GM06990 (cell line): ENCODE data around the gene ACAT1.
"Not testable (repeated sequence)": the region's sequence is repeated elsewhere in the genome, so short reads cannot be mapped to it uniquely, and the experiment has no call there.

ENCODE experiments used
- DNase-seq: peaks from one replicate; pipeline ENCODE4 v3.0.0-alpha.2; 2011; ENCODE audit not compliant: insufficient read length; ENCODE audit errors: extremely low read depth
- H3K27me3 ChIP-seq: replicated peaks from 2 replicates; pipeline ENCODE4 v1.6.0; 2011; ENCODE audit warnings: low read length; ENCODE audit not compliant: control insufficient read depth, insufficient read depth
- H3K36me3 ChIP-seq: 2 replicates; pipeline ENCODE4 v1.5.1; 2011; ENCODE audit warnings: low read length; ENCODE audit not compliant: control insufficient read depth, insufficient read depth
- H3K4me3 ChIP-seq: replicated peaks from 2 replicates; pipeline ENCODE4 v1.5.1; 2011; ENCODE audit warnings: low read depth, mild to moderate bottlenecking, control low read depth, low read length
- CTCF ChIP-seq: IDR thresholded peaks from 2 replicates; pipeline ENCODE4 v1.5.1; 2011; ENCODE audit warnings: low read length, control low read depth, mild to moderate bottlenecking, inconsistent platforms; ENCODE audit not compliant: insufficient read depth, poor library complexity, severe bottlenecking

Gene ACAT1

DNA sequence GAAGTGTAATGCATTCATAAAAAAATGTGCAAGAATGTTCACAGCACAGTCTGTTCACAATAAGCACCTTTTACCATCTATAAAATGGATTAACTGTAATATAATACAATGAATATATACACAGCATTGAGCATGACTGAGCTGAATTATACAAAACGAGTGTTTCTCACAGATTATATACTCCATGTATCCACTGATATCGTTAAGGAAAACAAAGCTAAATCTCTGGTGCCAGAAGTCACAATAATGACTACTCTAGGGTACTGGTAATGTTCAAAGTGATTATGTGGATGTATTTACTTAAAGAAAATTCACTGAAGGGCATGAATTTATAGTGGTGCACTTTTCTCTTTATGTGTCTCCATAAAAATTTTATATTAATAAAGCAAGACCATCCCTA is 33.2 kb downstream of the ACAT1 start:
- no peaks in the 10 kb centered on the region for H3K27me3 ChIP-seq
- no peak overlapping the region for H3K4me3 ChIP-seq
- peaks cover 8% of the 10 kb centered on the region for H3K36me3 ChIP-seq
- no peak for TF ChIP-seq CTCF
- no peak for DNase-seq

- H3K27me3 ChIP-seq = no peaks in the 10 kb centered on the region
- DNase-seq = peak; percentile 29
- TF ChIP-seq CTCF = no peak
- H3K4me3 ChIP-seq = no peak overlapping the region
- H3K36me3 ChIP-seq = peaks cover 6% of the 10 kb centered on the region
Measured at GRCh38 chr11:108160970-108161566, 39.7 kb downstream of the ACAT1 start.

DNA sequence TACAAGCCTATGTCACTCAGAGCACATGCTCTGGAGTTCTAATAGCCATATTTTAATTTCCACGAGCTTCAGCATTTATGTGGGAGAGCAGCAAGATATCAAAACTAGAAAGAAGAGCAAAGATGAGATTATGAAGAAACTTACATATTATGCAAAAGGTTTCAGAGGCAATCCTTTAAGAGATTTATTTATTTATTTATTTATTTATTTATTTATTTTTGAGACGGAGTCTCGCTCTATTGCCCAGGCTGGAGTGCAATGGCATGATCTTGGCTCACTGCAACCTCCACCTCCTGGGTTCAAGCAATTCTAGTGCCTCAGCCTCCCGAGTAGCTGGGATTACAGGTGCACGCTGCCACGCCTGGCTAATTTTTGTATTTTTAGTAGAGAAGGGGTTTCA is 41.5 kb downstream of the ACAT1 start:
- H3K4me3 ChIP-seq, DNase-seq, H3K36me3 ChIP-seq, H3K27me3 ChIP-seq: not testable (repeated sequence)

- H3K36me3 ChIP-seq = peaks cover 10% of the 10 kb centered on the region
- no peak for TF ChIP-seq CTCF
- no peaks in the 10 kb centered on the region for H3K27me3 ChIP-seq
- no peak overlapping the region for H3K4me3 ChIP-seq
- DNase-seq = no peak
Measured at GRCh38 chr11:108167624-108168023, 46.3 kb downstream of the ACAT1 start.

- no peak for DNase-seq
- no peak for TF ChIP-seq CTCF
- Histone ChIP-seq H3K4me3 (no peak overlapping the region), H3K36me3 (peaks cover 10% of the 10 kb centered on the region), H3K27me3 (no peaks in the 10 kb centered on the region)
Measured at GRCh38 chr11:108170184-108170583, 48.8 kb downstream of the ACAT1 start.

DNA sequence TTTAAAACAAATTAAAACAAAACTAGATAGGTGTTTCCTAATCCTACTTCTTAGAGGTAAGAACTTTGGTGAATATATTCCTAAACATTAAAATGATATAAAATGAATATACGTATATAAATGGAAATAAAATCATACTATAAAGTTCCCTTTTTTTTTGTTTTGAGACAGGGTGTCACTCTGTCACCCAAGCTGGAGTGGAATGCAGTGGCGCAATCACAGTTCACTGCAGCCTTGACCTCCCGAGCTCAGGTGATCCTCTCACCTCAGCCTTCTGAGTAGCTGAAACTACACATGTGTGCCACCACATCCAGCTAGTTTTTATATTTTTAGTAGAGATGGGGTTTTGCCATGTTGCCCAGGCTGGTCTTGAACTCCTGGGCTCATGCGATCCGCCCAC is 56.2 kb downstream of the ACAT1 start:
- no peaks in the 10 kb centered on the region for H3K27me3 ChIP-seq
- H3K36me3 ChIP-seq = peaks cover 6% of the 10 kb centered on the region
- DNase-seq = no peak
- H3K4me3 ChIP-seq = no peak overlapping the region
- no peak for TF ChIP-seq CTCF
